ENCODE data around the gene KIAA0513.

GRCh38 chr16:85036236-85037049 is 8.8 kb downstream of the KIAA0513 start:
- TF ChIP-seq POLR2A (IDR thresholded peaks at IDR 0.05), result no peak
- TF ChIP-seq, protein P1, sequence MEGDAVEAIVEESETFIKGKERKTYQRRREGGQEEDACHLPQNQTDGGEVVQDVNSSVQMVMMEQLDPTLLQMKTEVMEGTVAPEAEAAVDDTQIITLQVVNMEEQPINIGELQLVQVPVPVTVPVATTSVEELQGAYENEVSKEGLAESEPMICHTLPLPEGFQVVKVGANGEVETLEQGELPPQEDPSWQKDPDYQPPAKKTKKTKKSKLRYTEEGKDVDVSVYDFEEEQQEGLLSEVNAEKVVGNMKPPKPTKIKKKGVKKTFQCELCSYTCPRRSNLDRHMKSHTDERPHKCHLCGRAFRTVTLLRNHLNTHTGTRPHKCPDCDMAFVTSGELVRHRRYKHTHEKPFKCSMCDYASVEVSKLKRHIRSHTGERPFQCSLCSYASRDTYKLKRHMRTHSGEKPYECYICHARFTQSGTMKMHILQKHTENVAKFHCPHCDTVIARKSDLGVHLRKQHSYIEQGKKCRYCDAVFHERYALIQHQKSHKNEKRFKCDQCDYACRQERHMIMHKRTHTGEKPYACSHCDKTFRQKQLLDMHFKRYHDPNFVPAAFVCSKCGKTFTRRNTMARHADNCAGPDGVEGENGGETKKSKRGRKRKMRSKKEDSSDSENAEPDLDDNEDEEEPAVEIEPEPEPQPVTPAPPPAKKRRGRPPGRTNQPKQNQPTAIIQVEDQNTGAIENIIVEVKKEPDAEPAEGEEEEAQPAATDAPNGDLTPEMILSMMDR (IDR thresholded peaks at IDR 0.05), result no peak

Measured in thyroid gland (tissue), 4 donors.